GM23338 (cell line): ENCODE measurements around the gene RNASE8. TPM values are rescaled to one million over a fixed set of nuclear protein-coding genes. Genes with fewer than 3 reads are reported as not detected.

ENCODE experiments used
- ATAC-seq: fragments of 200-7000 bp; cut with Tn5 transposase; 3 replicates; pipeline ENCODE4 v1.9.1; 2020
- DNase-seq: peaks from one replicate; pipeline ENCODE4 v3.0.0-alpha.2; 2015; ENCODE audit warnings: low spot score
- H2AFZ ChIP-seq: fragments of 200-600 bp; sonication (generic); 2 replicates; pipeline ENCODE4 v1.8.0; 2016; ENCODE audit warnings: antibody characterized with exemption, mild to moderate bottlenecking, moderate library complexity
- H3F3A ChIP-seq: fragments of 200-600 bp; sonication (generic); replicated peaks from 2 replicates; pipeline ENCODE4 v1.8.0; 2017; ENCODE audit warnings: antibody characterized with exemption, mixed run types, low read depth
- H3K27ac ChIP-seq: fragments of 200-600 bp; sonication (generic); 2 replicates; pipeline ENCODE4 v1.6.1; 2016; ENCODE audit warnings: low read depth
- H3K27me3 ChIP-seq: fragments of 200-600 bp; sonication (generic); 2 replicates; pipeline ENCODE4 v1.8.0; 2016; ENCODE audit warnings: mild to moderate bottlenecking, mixed run types, moderate library complexity; ENCODE audit not compliant: insufficient read depth
- H3K36me3 ChIP-seq: fragments of 200-600 bp; sonication (generic); 2 replicates; pipeline ENCODE4 v1.8.0; 2016; ENCODE audit warnings: mild to moderate bottlenecking; ENCODE audit not compliant: insufficient read depth
- H3K4me1 ChIP-seq: fragments of 200-600 bp; sonication (generic); 2 replicates; pipeline ENCODE4 v1.8.0; 2016; ENCODE audit warnings: mild to moderate bottlenecking, moderate library complexity; ENCODE audit not compliant: insufficient read depth
- H3K4me2 ChIP-seq: fragments of 200-600 bp; sonication (generic); 2 replicates; pipeline ENCODE4 v1.7.1; 2017; ENCODE audit warnings: mixed run types
- H3K4me3 ChIP-seq: fragments of 200-600 bp; sonication (generic); 2 replicates; pipeline ENCODE4 v1.6.1; 2016; ENCODE audit warnings: mixed run types
- H3K79me2 ChIP-seq: fragments of 200-600 bp; sonication (generic); replicated peaks from 2 replicates; pipeline ENCODE4 v1.8.0; 2017; ENCODE audit warnings: mild to moderate bottlenecking; ENCODE audit not compliant: insufficient read depth
- H3K9me2 ChIP-seq: fragments of 200-600 bp; sonication (generic); 2 replicates; pipeline ENCODE4 v1.8.0; 2017; ENCODE audit not compliant: insufficient read depth
- H4K20me1 ChIP-seq: fragments of 200-600 bp; sonication (generic); replicated peaks from 2 replicates; pipeline ENCODE4 v1.8.0; 2017; ENCODE audit warnings: mild to moderate bottlenecking; ENCODE audit not compliant: insufficient read depth
- H3K27ac Mint-ChIP-seq: 2 replicates; pipeline ENCODE4 v1.8.0; 2020; ENCODE audit warnings: inconsistent platforms, mild to moderate bottlenecking, moderate library complexity, mixed read lengths
- H3K27me3 Mint-ChIP-seq: 3 replicates; pipeline ENCODE4 v1.8.0; 2022; ENCODE audit warnings: low read depth, mild to moderate bottlenecking, moderate library complexity, mixed read lengths, inconsistent platforms; ENCODE audit not compliant: insufficient read depth, poor library complexity
- H3K36me3 Mint-ChIP-seq: 3 replicates; pipeline ENCODE4 v1.8.0; 2021; ENCODE audit warnings: low read depth, mild to moderate bottlenecking, inconsistent platforms, moderate library complexity, mixed read lengths
- H3K4me1 Mint-ChIP-seq: 3 replicates; pipeline ENCODE4 v1.8.0; 2020; ENCODE audit warnings: mild to moderate bottlenecking, inconsistent platforms, mixed read lengths
- H3K4me3 Mint-ChIP-seq: 3 replicates; pipeline ENCODE4 v1.8.0; 2021; ENCODE audit warnings: moderate library complexity, mild to moderate bottlenecking, inconsistent platforms, mixed read lengths
- H3K9me3 Mint-ChIP-seq: 3 replicates; pipeline ENCODE4 v1.8.0; 2020; ENCODE audit warnings: moderate library complexity, mild to moderate bottlenecking, inconsistent platforms, mixed read lengths
- CREB1 ChIP-seq: fragments of 250-450 bp; sonication (Bioruptor Pico); IDR thresholded peaks from 2 replicates; pipeline ENCODE4 v1.5.0; 2020; ENCODE audit warnings: low read depth, mild to moderate bottlenecking, moderate library complexity
- JUNB ChIP-seq: IDR thresholded peaks from one replicate; pipeline ENCODE4 v1.6.1; 2016; ENCODE audit warnings: antibody characterized with exemption; ENCODE audit not compliant: unreplicated experiment
- POLR2AphosphoS5 ChIP-seq: IDR thresholded peaks from 2 replicates; pipeline ENCODE4 v1.6.1; 2016; ENCODE audit warnings: antibody characterized with exemption, low read depth
- STAT1 ChIP-seq: IDR thresholded peaks from one replicate; pipeline ENCODE4 v1.6.1; 2016; ENCODE audit warnings: antibody characterized with exemption; ENCODE audit not compliant: unreplicated experiment
- ZNF114 ChIP-seq: fragments of 250-450 bp; sonication (Bioruptor Pico); IDR thresholded peaks from 2 replicates; pipeline ENCODE4 v1.5.0; 2020; ENCODE audit warnings: mild to moderate bottlenecking, moderate library complexity
- ZNF462 ChIP-seq: fragments of 250-450 bp; sonication (Bioruptor Pico); IDR thresholded peaks from 2 replicates; pipeline ENCODE4 v1.5.0; 2020; ENCODE audit warnings: mild to moderate bottlenecking, moderate library complexity
- polyA plus RNA-seq: library from polyadenylated mRNA; unstranded; fragments of >200 nt; fragmentation: Nextera tagmentation; extraction: Ambion mirVana; gene quantifications from 2 replicates; pipeline ENCODE4 v1.2.1, GENCODE V29; 2016
- total RNA-seq: library from RNA; depleted of rRNA; stranded (reverse); fragments of >200 nt; shearing (Covaris generic); gene quantifications from 2 replicates; pipeline ENCODE4 v1.2.3, GENCODE V29; 2014

The RNASE8 gene
- total and polyA plus RNA-seq, 2 experiments from 2014 or later = not detected

DNA sequence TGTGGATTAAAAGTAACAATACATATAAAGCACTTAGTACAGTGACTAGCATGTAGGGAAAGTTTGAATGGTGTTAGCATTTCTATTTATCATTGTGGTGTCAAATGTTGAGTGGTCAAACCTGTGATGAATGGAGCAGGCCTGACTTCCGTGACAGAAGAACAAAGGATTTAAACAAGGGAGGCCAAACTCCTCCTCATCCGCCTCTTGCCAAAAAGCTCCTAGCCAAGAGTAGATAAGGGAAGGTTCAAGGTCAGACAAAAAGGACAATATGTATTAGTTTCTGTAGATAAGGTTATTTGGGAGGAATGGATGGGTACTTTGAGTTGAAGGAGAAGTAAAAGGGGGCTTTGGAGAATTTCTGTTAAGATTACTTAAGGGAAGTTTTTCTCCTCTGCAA, 9.0 kb upstream of the RNASE8 start:
- no peak overlapping the region for H3K27ac Mint-ChIP-seq
- H3K4me1 Mint-ChIP-seq = no peaks in the 10 kb centered on the region; the same call in 2 of the 3 replicates
- DNase-seq = no peak

DNA sequence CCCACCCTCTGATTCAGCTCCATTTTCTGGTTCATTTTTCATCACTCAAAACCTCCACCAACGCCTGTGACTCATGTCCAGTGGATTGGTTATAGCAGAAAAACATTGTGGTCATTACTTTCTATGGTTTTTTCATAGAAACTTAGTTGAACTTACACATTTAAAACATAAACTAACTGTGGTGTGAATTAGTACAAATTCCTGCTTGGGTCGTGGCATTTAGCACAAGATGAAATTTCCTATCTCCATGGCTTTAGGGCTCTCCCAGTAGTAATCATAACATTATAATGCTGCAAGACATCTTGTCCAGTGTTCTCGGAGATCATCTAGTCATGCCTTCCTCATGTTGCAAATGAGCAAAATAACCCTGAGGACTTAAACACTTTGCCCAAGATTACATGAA, 8.3 kb upstream of the RNASE8 start:
- no peak overlapping the region for H3K27ac ChIP-seq
- no peaks in the 10 kb centered on the region for H3K36me3 ChIP-seq
- H3K4me2 ChIP-seq = no peak overlapping the region
- no peak overlapping the region for H3K4me3 ChIP-seq
- no peak for TF ChIP-seq CREB1 (CRISPR knock-in tag)
- no peak for TF ChIP-seq ZNF114 (CRISPR knock-in tag)
- TF ChIP-seq STAT1 = no peak
- TF ChIP-seq ZNF462 (CRISPR knock-in tag) = no peak
- no peak for TF ChIP-seq POLR2AphosphoS5
- no peaks in the 10 kb centered on the region for H3F3A ChIP-seq
- no peak for DNase-seq
- no peaks in the 10 kb centered on the region for H3K79me2 ChIP-seq
- no peaks in the 10 kb centered on the region for H4K20me1 ChIP-seq
- no peaks in the 10 kb centered on the region for H3K27me3 ChIP-seq
- Mint-ChIP-seq H3K36me3 (no peaks in the 10 kb centered on the region), H3K9me3 (no peaks in the 10 kb centered on the region), H3K27me3 (peaks cover 2% of the 10 kb centered on the region), H3K4me1 (peaks cover 3% of the 10 kb centered on the region; the same call in 2 of the 3 replicates), H3K27ac (no peak overlapping the region), H3K4me3 (no peak overlapping the region)
- H3K9me2 ChIP-seq = no peaks in the 10 kb centered on the region; the same call in 1 of the 2 replicates
- H2AFZ ChIP-seq = no peak overlapping the region
- ATAC-seq = no peak
- H3K4me1 ChIP-seq = no peaks in the 10 kb centered on the region

More for the DNA sequence above, 9.0 kb upstream of the RNASE8 start:
- H3K27me3 Mint-ChIP-seq = peaks cover 2% of the 10 kb centered on the region
- ATAC-seq = no peak
- Histone ChIP-seq H3K36me3 (no peaks in the 10 kb centered on the region), H3K4me3 (no peak overlapping the region), H3F3A (no peaks in the 10 kb centered on the region), H2AFZ (no peak overlapping the region), H3K9me2 (no peaks in the 10 kb centered on the region; the same call in 1 of the 2 replicates), H3K79me2 (no peaks in the 10 kb centered on the region), H3K27me3 (no peaks in the 10 kb centered on the region), H3K4me1 (no peaks in the 10 kb centered on the region), H3K4me2 (no peak overlapping the region), H4K20me1 (no peaks in the 10 kb centered on the region), H3K27ac (no peak overlapping the region)
- no peaks in the 10 kb centered on the region for H3K9me3 Mint-ChIP-seq
- H3K4me3 Mint-ChIP-seq = no peak overlapping the region
- no peaks in the 10 kb centered on the region for H3K36me3 Mint-ChIP-seq
- no peak for TF ChIP-seq JUNB
- no peak for TF ChIP-seq STAT1
